Stimulated activated memory B cell treated with anti-CD40 and anti-IgM and Interleukin-4, amounts not matched to agents 10 μg/mL and 1 μg/mL and 100 μg/mL, for 72 hours (primary cell): ENCODE data around the gene RAD18.
A peak's percentile ranks its signal among the peaks of the same experiment; 100 is the strongest.

ENCODE experiments used
- ATAC-seq: fragments of 150-1000 bp; cut with Tn5 transposase; 2 replicates; pipeline ENCODE4 v1.10.0; 2021
- H3K27ac Mint-ChIP-seq: one replicate; pipeline ENCODE4 v1.8.0; 2022; ENCODE audit warnings: mild to moderate bottlenecking, mixed read lengths
- H3K27me3 Mint-ChIP-seq: one replicate; pipeline ENCODE4 v1.8.0; 2022; ENCODE audit warnings: mixed read lengths
- H3K36me3 Mint-ChIP-seq: one replicate; pipeline ENCODE4 v1.8.0; 2022; ENCODE audit warnings: mixed read lengths
- H3K4me1 Mint-ChIP-seq: one replicate; pipeline ENCODE4 v1.8.0; 2022; ENCODE audit warnings: mixed read lengths
- H3K4me3 Mint-ChIP-seq: one replicate; pipeline ENCODE4 v1.8.0; 2022; ENCODE audit warnings: mild to moderate bottlenecking, moderate library complexity, mixed read lengths
- H3K9me3 Mint-ChIP-seq: one replicate; pipeline ENCODE4 v1.8.0; 2022; ENCODE audit warnings: mixed read lengths

Gene RAD18

GRCh38 chr3:8990266-8991215, 27.3 kb upstream of the RAD18 start:
- Mint-ChIP-seq H3K36me3 (no peaks in the 10 kb centered on the region), H3K27me3 (no peaks in the 10 kb centered on the region), H3K4me3 (no peak overlapping the region), H3K9me3 (no peaks in the 10 kb centered on the region), H3K4me1 (peaks cover 6% of the 10 kb centered on the region), H3K27ac (no peak overlapping the region)
- ATAC-seq: no peak

DNA sequence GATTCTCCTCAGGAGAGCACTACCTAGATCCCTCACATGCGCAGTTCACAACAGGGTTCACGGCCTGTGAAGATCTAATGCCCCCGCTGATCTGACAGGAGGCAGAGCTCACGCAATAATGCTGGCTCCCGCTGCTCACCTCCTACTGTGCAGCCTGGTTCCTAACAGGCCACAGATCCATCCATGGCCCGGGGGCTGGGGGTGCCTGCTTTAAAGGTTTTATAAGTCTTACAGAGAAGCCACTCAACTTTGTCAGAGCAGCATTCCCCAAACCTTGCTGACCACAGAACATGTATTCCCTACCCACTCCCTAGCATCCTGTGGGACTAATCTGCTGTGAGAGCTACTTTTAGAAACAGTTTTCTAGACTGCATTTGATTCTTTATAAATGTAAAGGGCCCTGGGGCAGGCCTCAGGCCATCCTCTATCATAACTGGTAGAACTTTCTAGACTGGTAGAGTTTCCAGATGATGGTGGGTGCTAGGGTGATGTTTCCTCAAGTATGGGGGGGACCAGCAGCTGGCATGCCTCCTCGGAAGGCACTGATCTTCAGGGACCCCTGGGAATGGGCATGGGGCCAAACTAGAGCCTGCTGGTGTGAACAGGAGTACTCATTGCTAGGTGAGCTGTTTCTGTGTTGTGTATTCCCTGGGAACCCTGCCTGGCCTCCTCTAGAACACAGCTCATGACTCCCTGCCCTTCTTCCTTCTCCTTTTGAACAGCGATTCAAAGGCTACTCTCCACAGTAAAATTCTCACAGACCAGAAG, 25.7 kb upstream of the RAD18 start:
- H3K4me1 Mint-ChIP-seq: peaks cover 6% of the 10 kb centered on the region
- no peak overlapping the region for H3K27ac Mint-ChIP-seq
- no peaks in the 10 kb centered on the region for H3K36me3 Mint-ChIP-seq
- no peak for ATAC-seq
- no peaks in the 10 kb centered on the region for H3K9me3 Mint-ChIP-seq
- peaks cover 3% of the 10 kb centered on the region for H3K27me3 Mint-ChIP-seq
- no peak overlapping the region for H3K4me3 Mint-ChIP-seq

GRCh38 chr3:8988384-8988655, 25.0 kb upstream of the RAD18 start:
- no peak for ATAC-seq

DNA sequence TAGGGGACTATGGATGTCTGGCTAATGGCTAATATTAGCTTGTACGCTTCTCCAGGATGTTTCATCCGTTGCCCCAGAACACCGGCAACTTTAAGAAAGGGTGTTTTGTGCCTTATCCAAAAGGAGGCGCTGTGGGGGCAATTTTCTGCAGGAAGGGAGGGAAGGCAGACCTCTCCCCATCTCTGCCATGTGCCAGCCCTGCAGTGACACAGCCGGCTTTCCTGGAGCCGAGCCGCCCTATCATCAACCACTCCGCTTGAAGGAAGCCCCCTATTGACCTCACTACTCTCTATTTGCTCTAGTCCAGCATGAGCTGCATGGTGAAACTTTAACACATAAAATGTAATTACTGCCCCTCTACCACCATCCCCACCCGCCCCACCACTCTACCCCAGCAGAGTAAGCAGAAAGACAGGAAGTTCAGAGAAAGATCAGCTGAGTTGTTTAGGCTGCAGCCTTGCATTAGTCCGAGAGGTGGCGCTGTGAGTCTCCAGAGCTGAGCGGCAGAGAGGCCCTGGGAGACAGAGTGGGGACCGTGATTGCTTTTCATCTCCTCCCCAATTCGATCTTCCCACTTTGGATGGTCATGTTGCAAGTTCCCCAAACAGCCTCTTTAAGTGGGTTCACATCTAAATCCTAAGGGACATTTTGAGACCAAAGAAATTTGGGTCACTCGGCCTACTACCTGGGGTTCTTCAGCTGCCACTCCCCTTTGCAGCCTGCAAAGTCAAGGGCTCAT, 24.5 kb upstream of the RAD18 start:
- ATAC-seq: peak; percentile 49
- H3K27ac Mint-ChIP-seq: no peak overlapping the region
- H3K4me3 Mint-ChIP-seq: peak overlapping the region; percentile 35
- H3K36me3 Mint-ChIP-seq: no peaks in the 10 kb centered on the region
- H3K4me1 Mint-ChIP-seq: peaks cover 6% of the 10 kb centered on the region
- H3K9me3 Mint-ChIP-seq: no peaks in the 10 kb centered on the region
- peaks cover 8% of the 10 kb centered on the region for H3K27me3 Mint-ChIP-seq

More at GRCh38 chr3:8988384-8988655, 25.0 kb upstream of the RAD18 start:
- no peak overlapping the region for H3K27ac Mint-ChIP-seq
- peaks cover 8% of the 10 kb centered on the region for H3K27me3 Mint-ChIP-seq
- no peaks in the 10 kb centered on the region for H3K36me3 Mint-ChIP-seq
- peaks cover 6% of the 10 kb centered on the region for H3K4me1 Mint-ChIP-seq
- H3K9me3 Mint-ChIP-seq: no peaks in the 10 kb centered on the region
- no peak overlapping the region for H3K4me3 Mint-ChIP-seq

GRCh38 chr3:8987226-8987625, 24.0 kb upstream of the RAD18 start:
- no peak overlapping the region for H3K27ac Mint-ChIP-seq
- H3K4me1 Mint-ChIP-seq: peaks cover 11% of the 10 kb centered on the region
- no peak overlapping the region for H3K4me3 Mint-ChIP-seq
- peaks cover 8% of the 10 kb centered on the region for H3K27me3 Mint-ChIP-seq
- no peaks in the 10 kb centered on the region for H3K36me3 Mint-ChIP-seq
- no peaks in the 10 kb centered on the region for H3K9me3 Mint-ChIP-seq
- no peak for ATAC-seq

- Mint-ChIP-seq H3K4me3 (no peak overlapping the region), H3K36me3 (no peaks in the 10 kb centered on the region), H3K9me3 (no peaks in the 10 kb centered on the region), H3K27ac (no peak overlapping the region), H3K4me1 (peaks cover 13% of the 10 kb centered on the region), H3K27me3 (peaks cover 13% of the 10 kb centered on the region)
- no peak for ATAC-seq
These were observed 23.5 kb upstream of the RAD18 start for GRCh38 chr3:8986741-8987140.

GRCh38 chr3:8985876-8986275, 22.6 kb upstream of the RAD18 start:
- Mint-ChIP-seq H3K4me1 (peaks cover 13% of the 10 kb centered on the region), H3K36me3 (no peaks in the 10 kb centered on the region), H3K27ac (no peak overlapping the region), H3K27me3 (peaks cover 22% of the 10 kb centered on the region), H3K4me3 (no peak overlapping the region), H3K9me3 (no peaks in the 10 kb centered on the region)
- no peak for ATAC-seq

DNA sequence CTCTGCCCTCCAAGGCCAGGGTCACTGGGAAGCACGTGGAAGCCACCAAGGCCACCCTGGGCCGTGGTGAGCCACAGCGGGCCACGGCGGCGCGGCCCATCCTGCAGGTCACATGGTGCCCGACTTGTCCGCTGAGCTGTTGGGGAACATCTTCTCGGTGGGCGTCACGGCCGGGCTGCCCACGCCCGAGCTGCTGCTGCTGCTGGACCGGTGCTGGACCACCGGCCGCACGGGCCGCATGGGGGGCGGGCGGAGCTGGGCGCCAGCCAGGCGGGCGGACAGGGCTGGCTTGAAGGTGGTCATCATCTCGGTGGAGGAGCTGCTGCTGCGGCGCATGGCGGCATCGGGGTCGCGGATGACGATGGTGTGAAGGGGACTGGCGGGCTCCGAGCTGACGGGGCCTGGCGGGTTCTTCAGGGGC, 22.1 kb upstream of the RAD18 start:
- Mint-ChIP-seq H3K27me3 (peaks cover 26% of the 10 kb centered on the region), H3K27ac (no peak overlapping the region), H3K4me1 (peaks cover 13% of the 10 kb centered on the region), H3K9me3 (no peaks in the 10 kb centered on the region), H3K4me3 (no peak overlapping the region), H3K36me3 (no peaks in the 10 kb centered on the region)
- ATAC-seq: no peak

DNA sequence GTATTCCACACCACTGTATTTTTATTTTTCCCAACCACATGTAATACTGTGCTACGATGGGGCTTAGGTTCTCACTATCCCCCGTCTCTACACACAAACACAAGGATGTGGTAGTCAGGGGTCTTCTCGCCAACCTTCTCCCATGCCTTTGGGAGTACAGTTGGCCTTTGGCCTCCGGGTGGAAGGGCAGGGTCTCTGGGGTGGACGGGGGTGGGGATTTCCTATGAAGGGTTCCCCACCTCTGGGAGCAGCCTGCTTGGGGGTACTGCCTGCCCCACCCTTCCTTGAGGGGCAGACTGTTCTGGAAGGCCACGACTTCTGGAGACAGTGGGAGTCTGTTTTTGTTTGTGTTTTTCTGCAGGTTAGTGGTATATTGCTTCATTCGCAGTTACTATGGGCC, 21.3 kb upstream of the RAD18 start:
- no peak overlapping the region for H3K27ac Mint-ChIP-seq
- ATAC-seq: no peak
- H3K4me3 Mint-ChIP-seq: no peak overlapping the region
- H3K27me3 Mint-ChIP-seq: peaks cover 35% of the 10 kb centered on the region
- H3K36me3 Mint-ChIP-seq: no peaks in the 10 kb centered on the region
- peaks cover 3% of the 10 kb centered on the region for H3K9me3 Mint-ChIP-seq
- peaks cover 13% of the 10 kb centered on the region for H3K4me1 Mint-ChIP-seq

GRCh38 chr3:8984081-8984480, 20.8 kb upstream of the RAD18 start:
- H3K36me3 Mint-ChIP-seq: no peaks in the 10 kb centered on the region
- peaks cover 6% of the 10 kb centered on the region for H3K9me3 Mint-ChIP-seq
- no peak overlapping the region for H3K4me3 Mint-ChIP-seq
- H3K27me3 Mint-ChIP-seq: peaks cover 36% of the 10 kb centered on the region
- no peak overlapping the region for H3K27ac Mint-ChIP-seq
- no peak for ATAC-seq
- H3K4me1 Mint-ChIP-seq: peaks cover 13% of the 10 kb centered on the region

DNA sequence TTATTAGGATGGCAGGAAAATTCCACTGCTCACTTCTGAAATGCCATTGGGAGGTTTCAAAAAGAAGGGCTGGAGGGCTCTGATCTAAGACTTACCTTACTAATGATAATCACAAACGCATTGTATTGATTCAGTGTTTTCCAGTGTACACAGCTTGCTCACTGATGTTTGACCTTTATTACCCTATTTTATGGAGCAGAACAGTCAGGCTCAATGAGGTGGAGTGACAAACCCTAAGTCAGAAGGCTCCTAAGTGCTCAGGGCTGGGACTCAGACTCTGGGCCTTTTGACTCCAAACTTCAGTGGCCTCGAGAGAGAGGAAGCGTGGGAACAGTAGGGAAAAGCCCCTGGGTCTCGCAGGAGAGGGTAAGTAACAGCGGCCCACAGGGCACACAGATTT, 20.3 kb upstream of the RAD18 start:
- H3K9me3 Mint-ChIP-seq: peaks cover 6% of the 10 kb centered on the region

GRCh38 chr3:8983026-8983425, 19.8 kb upstream of the RAD18 start:
- Mint-ChIP-seq H3K27me3 (peaks cover 36% of the 10 kb centered on the region), H3K4me1 (peaks cover 13% of the 10 kb centered on the region), H3K9me3 (peaks cover 6% of the 10 kb centered on the region), H3K27ac (no peak overlapping the region), H3K4me3 (no peak overlapping the region), H3K36me3 (no peaks in the 10 kb centered on the region)
- ATAC-seq: no peak

More for the DNA sequence above, 20.3 kb upstream of the RAD18 start:
- Mint-ChIP-seq H3K36me3 (no peaks in the 10 kb centered on the region), H3K4me3 (no peak overlapping the region), H3K27ac (no peak overlapping the region), H3K27me3 (peaks cover 36% of the 10 kb centered on the region), H3K4me1 (peaks cover 13% of the 10 kb centered on the region)
- no peak for ATAC-seq

DNA sequence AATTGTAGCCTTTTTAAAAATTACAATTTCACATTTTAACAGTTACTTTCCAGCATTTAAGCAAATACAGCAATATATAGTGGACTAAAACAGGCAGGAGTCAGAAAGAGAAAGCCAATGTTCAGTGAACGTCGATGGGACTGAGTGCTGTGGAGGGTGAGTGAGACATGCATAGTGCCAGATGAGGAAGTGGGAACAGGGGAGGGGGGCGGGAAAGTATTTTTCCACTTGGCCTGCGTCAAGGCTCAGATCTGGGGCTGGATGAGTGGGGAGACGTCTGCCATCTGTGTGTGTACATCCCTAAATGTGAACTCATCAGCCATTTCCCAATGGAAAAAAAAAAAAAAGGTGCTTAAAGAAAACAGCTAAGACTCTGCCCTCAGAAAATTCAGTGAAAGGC, 19.2 kb upstream of the RAD18 start:
- Mint-ChIP-seq H3K4me3 (no peak overlapping the region), H3K36me3 (no peaks in the 10 kb centered on the region), H3K27me3 (peaks cover 36% of the 10 kb centered on the region), H3K4me1 (peaks cover 9% of the 10 kb centered on the region), H3K9me3 (peaks cover 6% of the 10 kb centered on the region), H3K27ac (no peak overlapping the region)
- ATAC-seq: peak; percentile 73

DNA sequence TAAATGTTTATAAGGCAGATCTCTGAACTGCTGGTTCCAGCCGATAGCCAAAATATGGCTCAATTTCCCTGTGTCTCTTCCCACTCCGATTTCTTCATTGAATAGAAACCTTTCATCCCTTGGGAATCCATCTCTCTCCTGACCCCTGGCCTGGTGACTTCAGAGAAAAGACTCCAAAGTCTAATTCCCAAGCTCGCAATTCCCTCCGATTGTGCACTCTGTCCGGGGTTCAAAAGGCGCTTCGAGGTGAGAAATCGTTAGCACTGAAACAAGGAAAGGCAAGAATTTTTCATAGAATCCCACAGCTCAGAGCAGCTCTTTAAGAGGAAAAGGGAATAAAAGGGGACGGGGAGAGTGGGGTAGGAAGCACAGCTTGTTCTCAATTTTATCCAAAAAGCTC, 18.4 kb upstream of the RAD18 start:
- Mint-ChIP-seq H3K4me1 (peaks cover 8% of the 10 kb centered on the region), H3K4me3 (no peak overlapping the region), H3K27ac (no peak overlapping the region), H3K9me3 (peaks cover 6% of the 10 kb centered on the region), H3K27me3 (peaks cover 36% of the 10 kb centered on the region), H3K36me3 (no peaks in the 10 kb centered on the region)
- ATAC-seq: no peak

GRCh38 chr3:8981296-8981695, 18.0 kb upstream of the RAD18 start:
- peaks cover 8% of the 10 kb centered on the region for H3K4me1 Mint-ChIP-seq
- no peak for ATAC-seq
- H3K36me3 Mint-ChIP-seq: no peaks in the 10 kb centered on the region
- H3K4me3 Mint-ChIP-seq: no peak overlapping the region
- peaks cover 36% of the 10 kb centered on the region for H3K27me3 Mint-ChIP-seq
- H3K27ac Mint-ChIP-seq: no peak overlapping the region
- peaks cover 6% of the 10 kb centered on the region for H3K9me3 Mint-ChIP-seq
